AG04450 (cell line): ENCODE data around the gene STRN3. TPM values are rescaled to one million over a fixed set of nuclear protein-coding genes. Genes with fewer than 3 reads are reported as not detected.

Source experiments
- CTCF ChIA-PET: fragments of 300-600, 350-600 bp; formaldehyde crosslinking; extraction: SDS; loops from one replicate; lab custom pipeline; 2022; ENCODE audit warnings: antibody characterized with exemption, inconsistent platforms; lab: Charles Lee
- POLR2A ChIA-PET: fragments of 350-600 bp; formaldehyde crosslinking; extraction: SDS; loops from one replicate; lab custom pipeline; 2021; ENCODE audit warnings: antibody characterized with exemption, inconsistent platforms; lab: Yijun Ruan, JAX
- DNase-seq: peaks from one replicate; pipeline ENCODE4 v3.0.0-alpha.2; 2011; ENCODE audit warnings: low read depth, low spot score
- H3K27ac ChIP-seq: one replicate; pipeline ENCODE4 v1.5.1; 2012; ENCODE audit warnings: low read depth, low read length, control low read depth
- H3K27me3 ChIP-seq: one replicate; pipeline ENCODE4 v1.6.0; 2012; ENCODE audit warnings: low read length; ENCODE audit not compliant: control insufficient read depth, insufficient read depth
- H3K4me3 ChIP-seq: 2 replicates; pipeline ENCODE4 v1.5.1; 2011; ENCODE audit warnings: mild to moderate bottlenecking, low read depth, low read length, control low read depth
- H3K9me3 ChIP-seq: 2 replicates; pipeline ENCODE4 v1.5.1; 2012; ENCODE audit warnings: low read length; ENCODE audit not compliant: control insufficient read depth, insufficient read depth
- polyA plus RNA-seq: library from polyadenylated mRNA; depleted of rRNA; stranded (reverse); fragments of >200 nt; gene quantifications from 2 replicates; pipeline ENCODE4 v1.2.3, GENCODE V29; 2011
- TF ChIP-seq, protein P1 (sequence below): IDR thresholded peaks from 2 replicates; pipeline ENCODE4 v1.5.1; 2011; ENCODE audit warnings: low read depth, low read length, control low read depth, inconsistent platforms

Gene STRN3
- polyA plus RNA-seq, 1 experiment: 41.1 TPM

DNA sequence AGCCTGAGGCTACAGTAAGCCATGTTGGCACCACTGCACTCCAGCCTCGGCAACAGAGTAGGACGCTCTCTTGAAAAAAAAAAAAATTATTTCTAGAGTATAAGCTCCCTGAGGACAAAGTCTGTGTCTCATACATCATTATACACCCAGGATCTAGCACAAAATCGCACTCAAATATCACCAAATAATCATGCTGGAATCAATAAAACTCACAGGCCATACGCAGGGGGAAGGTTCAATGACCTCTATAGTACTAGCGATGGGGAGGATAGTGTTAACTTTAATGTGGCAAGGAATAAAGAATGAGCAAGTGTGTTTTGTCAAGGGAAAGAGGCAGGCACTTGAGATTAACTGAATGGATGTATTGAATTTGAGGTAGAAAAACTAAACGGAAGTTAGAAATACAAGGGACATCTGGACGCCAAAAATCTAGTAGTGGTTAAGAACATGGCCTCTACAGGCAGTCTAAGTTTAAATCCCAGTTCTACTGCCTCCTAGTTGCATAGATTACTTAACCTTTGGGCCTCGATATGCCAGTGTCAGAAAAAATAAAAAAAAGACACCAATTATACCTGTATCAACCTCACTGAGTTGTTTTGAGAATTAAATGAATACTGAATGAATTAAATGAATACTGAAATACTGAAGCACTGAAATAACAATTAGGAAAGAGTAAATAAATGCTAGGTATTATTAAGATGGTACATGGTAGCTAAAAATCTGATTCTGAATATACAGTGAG lies 5.2 kb downstream of the STRN3 start:
- ChIA-PET POLR2A (no interaction called here), CTCF (interaction anchor here (0.5 kb wide), 1 partner anchor 1532 kb away, joined by 6 read pairs; no protein-coding TSS in a partner anchor)
- TF ChIP-seq, protein P1, sequence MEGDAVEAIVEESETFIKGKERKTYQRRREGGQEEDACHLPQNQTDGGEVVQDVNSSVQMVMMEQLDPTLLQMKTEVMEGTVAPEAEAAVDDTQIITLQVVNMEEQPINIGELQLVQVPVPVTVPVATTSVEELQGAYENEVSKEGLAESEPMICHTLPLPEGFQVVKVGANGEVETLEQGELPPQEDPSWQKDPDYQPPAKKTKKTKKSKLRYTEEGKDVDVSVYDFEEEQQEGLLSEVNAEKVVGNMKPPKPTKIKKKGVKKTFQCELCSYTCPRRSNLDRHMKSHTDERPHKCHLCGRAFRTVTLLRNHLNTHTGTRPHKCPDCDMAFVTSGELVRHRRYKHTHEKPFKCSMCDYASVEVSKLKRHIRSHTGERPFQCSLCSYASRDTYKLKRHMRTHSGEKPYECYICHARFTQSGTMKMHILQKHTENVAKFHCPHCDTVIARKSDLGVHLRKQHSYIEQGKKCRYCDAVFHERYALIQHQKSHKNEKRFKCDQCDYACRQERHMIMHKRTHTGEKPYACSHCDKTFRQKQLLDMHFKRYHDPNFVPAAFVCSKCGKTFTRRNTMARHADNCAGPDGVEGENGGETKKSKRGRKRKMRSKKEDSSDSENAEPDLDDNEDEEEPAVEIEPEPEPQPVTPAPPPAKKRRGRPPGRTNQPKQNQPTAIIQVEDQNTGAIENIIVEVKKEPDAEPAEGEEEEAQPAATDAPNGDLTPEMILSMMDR: no peak
- H3K9me3 ChIP-seq: no peaks in the 10 kb centered on the region
- H3K4me3 ChIP-seq: no peak overlapping the region
- DNase-seq: no peak
- H3K27ac ChIP-seq: no peak overlapping the region
- H3K27me3 ChIP-seq: no peaks in the 10 kb centered on the region

DNA sequence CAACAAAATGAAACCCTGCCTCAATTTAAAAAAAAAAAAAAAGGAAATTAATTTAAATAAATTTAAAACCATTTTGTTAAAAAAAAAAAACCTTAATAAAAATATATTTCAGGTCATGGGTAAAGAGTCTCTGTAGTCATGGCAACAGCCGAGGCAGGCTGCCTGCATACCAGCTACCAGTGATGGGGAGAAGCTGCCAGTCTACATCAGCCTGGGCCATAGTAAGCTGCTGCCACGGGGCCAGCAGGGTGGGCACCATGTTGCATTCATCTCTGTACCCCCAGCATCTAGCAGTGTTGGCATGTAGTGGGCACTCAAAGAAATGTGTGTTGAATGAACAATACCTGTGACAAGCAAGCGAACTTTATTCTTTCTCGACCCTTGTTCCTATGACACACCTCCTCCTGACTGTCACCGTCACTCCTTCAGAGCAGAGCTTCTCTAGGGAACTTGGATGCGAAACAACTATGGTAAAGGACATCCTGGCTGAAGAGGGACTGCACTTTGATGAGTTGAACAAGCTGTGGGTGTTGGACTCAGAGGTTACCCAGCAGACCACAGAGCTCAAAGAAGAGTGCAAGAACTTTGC lies 8.0 kb downstream of the STRN3 start:
- DNase-seq: no peak
- TF ChIP-seq, protein P1: no peak
- no peak overlapping the region for H3K27ac ChIP-seq
- ChIA-PET CTCF (no interaction called here), POLR2A (interaction anchor here (0.7 to 0.9 kb wide), 2 partner anchors 56 to 279 kb away, joined by 3 to 5 read pairs; no protein-coding TSS in a partner anchor)
- no peaks in the 10 kb centered on the region for H3K27me3 ChIP-seq
- no peak overlapping the region for H3K4me3 ChIP-seq
- no peaks in the 10 kb centered on the region for H3K9me3 ChIP-seq

DNA sequence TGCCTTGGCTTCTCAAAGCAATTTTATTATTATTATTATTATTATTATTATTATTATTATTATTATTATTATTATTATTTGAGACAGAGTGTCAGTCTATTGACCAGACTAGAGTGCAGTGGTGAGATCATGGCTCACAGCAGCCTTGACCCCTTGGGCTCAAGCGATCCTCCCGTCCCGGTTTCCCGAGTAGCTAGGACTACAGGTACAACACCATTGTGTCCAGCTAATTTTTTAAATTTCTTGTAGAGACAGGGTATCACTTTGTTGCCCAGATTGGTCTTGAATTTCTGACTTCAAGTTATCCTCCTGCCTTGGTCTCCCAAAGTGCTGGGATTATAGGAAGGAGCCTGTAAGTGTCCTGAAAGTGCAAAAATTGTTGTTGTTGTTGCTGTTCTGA lies 12.3 kb downstream of the STRN3 start:
- H3K27me3 ChIP-seq: no peaks in the 10 kb centered on the region
- ChIA-PET POLR2A (interaction anchor here (0.7 kb wide), 1 partner anchor 12 kb away, joined by 3 read pairs; the partner anchor contains the start of gene AP4S1), CTCF (no interaction called here)
- no peaks in the 10 kb centered on the region for H3K9me3 ChIP-seq
- TF ChIP-seq, protein P1: no peak
- DNase-seq: no peak
- H3K27ac ChIP-seq: no peak overlapping the region
- H3K4me3 ChIP-seq: no peak overlapping the region

DNA sequence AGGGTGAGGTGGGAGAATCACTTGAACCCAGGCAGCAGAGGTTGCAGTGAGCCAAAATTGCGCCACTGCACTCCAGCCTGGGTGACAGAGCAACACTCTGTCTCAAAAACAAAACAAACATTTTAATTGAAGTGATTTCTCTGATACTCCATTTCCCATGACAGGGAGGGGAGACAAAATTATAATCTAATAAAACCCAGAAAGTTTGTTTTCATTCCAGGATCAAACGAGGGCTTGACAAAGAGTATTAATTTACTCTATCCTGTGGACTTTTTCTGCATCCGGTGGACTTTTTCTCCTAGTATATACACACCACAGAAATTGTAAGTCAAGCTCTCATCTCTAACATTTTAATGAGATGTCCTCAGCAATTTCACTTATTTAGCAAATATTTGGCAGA lies 15.2 kb downstream of the STRN3 start:
- no peak for DNase-seq
- Histone ChIP-seq H3K27me3 (no peaks in the 10 kb centered on the region), H3K4me3 (no peak overlapping the region), H3K9me3 (no peaks in the 10 kb centered on the region), H3K27ac (no peak overlapping the region)
- TF ChIP-seq, protein P1: no peak
- POLR2A ChIA-PET: no interaction called here
- CTCF ChIA-PET: no interaction called here

DNA sequence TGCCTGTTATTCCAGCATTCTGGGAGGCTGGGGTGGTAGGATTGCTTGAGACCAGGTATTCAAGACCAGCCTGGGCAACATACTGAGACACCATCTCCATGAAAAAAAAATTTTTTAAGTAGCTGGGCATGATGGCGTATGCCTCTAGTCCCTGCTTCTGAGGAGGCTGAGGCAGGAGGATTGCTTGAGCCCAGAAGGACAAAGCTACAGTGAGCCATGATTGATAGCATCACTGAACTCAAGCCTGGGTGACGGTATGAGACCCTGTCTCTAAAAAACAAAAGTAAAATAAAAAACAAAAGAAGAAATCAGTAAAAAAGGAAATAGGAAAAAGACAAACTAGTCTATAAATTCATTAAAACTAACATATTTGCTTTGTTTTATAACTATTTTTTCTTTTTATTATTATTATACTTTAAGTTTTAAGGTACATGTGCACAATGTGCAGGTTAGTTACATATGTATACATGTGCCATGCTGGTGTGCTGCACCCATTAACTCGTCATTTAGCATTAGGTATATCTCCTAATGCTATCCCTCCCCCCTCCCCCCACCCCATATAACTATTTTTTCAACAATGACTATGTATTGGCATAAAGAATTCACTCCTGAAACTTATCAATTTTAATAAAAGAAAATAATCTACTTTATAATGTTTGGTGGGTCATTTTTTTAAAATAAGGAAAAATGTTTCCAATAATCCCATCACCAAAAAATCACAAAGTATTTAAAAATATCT lies 16.2 kb downstream of the STRN3 start:
- ChIA-PET CTCF (no interaction called here), POLR2A (interaction anchor here (0.8 kb wide), 1 partner anchor 17 kb away, joined by 3 read pairs; no protein-coding TSS in a partner anchor)
- no peak for DNase-seq
- Histone ChIP-seq H3K27me3 (no peaks in the 10 kb centered on the region), H3K4me3 (no peak overlapping the region), H3K27ac (no peak overlapping the region), H3K9me3 (no peaks in the 10 kb centered on the region)
- TF ChIP-seq, protein P1: no peak
